Measurements from ENCODE around the gene MYCBPAP. TPM values are rescaled to one million over a fixed set of nuclear protein-coding genes. Genes with fewer than 3 reads are reported as not detected.
A peak's percentile ranks its signal among the peaks of the same experiment; 100 is the strongest.

MYCBPAP gene
- total and polyA plus RNA-seq, 12 donors: 0.17 to 1.6 (median 0.59) TPM

DNA sequence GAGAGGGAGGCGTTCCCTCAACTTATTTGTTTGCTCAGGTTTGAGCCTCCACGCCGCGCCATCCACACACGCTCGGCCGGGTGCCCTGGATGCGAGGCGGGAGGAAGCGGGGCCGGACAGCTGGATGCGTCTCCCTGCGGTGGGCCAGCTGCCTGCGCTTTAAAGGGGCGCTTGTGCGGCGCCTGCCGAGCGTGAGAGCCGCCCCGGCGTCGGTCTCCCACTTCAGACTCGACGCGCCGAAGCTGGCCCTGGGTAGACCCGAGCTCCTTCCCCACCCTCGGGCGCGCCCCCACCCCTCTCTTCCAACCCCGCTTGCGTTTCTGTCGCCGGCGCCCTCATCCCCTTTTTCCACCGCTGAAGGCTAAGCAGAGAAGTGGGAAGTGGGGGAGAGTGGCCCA is 39.0 kb upstream of the MYCBPAP start:
- intact Hi-C loops (cut with DNase I): loop anchor here in 1 of 10 donors (10.0 kb wide), 1 partner anchor 104 kb away; no protein-coding TSS in a partner anchor
- peaks cover 3 to 16% (median 13%) of the 10 kb centered on the region in 9 donors for H3K4me1 ChIP-seq
- ATAC-seq: peak in 2 of 8 donors; percentile 7 to 14
- H3K36me3 ChIP-seq: peaks cover 0 to 15% (median 0%) of the 10 kb centered on the region in 9 donors
- TF ChIP-seq, protein P1, sequence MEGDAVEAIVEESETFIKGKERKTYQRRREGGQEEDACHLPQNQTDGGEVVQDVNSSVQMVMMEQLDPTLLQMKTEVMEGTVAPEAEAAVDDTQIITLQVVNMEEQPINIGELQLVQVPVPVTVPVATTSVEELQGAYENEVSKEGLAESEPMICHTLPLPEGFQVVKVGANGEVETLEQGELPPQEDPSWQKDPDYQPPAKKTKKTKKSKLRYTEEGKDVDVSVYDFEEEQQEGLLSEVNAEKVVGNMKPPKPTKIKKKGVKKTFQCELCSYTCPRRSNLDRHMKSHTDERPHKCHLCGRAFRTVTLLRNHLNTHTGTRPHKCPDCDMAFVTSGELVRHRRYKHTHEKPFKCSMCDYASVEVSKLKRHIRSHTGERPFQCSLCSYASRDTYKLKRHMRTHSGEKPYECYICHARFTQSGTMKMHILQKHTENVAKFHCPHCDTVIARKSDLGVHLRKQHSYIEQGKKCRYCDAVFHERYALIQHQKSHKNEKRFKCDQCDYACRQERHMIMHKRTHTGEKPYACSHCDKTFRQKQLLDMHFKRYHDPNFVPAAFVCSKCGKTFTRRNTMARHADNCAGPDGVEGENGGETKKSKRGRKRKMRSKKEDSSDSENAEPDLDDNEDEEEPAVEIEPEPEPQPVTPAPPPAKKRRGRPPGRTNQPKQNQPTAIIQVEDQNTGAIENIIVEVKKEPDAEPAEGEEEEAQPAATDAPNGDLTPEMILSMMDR (IDR thresholded peaks at IDR 0.05): no peak
- H3K27me3 ChIP-seq: peaks cover 10 to 30% (median 24%) of the 10 kb centered on the region in 7 donors
- no peaks in the 10 kb centered on the region for H3K9me3 ChIP-seq
- no peak overlapping the region for H3K27ac ChIP-seq
- DNase-seq: no peak
- 5 to 10% methylated on average over 37 of the region's 37 CpGs for WGBS, 2 donors
- H3K4me3 ChIP-seq: peak overlapping the region in 9 of 10 donors; percentile 29 to 53 (median 39)

DNA sequence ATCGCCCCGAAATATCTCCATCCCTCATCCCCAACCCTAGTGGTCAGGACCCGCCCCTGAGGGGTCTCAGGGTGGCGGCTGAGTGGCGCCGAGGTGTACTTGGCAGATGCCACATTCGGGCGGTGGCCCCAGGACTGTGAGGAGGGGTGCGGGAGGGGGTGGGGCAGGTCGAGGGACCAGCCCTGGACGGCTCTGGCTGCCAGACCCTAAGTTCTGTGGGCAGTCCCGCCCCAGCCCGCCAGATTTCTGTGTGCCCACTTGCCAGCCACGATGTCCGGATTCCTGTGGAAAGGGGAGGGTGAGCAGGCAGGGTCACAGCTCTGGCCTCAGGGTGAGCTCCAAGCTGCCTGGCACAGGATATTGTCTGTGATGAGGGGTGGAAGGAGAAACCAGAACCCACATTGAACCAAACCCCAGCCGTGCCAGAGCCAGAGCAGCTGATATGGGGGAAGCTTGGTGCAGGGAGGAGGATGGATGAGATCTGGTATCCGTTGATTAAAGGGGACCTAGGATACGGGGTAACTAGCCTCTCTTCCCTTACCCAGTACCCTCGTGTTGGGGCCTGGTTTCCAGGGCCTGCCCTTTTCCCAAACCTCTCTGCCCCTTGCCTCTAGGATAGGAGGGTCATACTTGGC is 38.5 kb upstream of the MYCBPAP start:
- ATAC-seq: no peak
- no peaks in the 10 kb centered on the region for H3K9me3 ChIP-seq
- H3K27ac ChIP-seq: no peak overlapping the region

DNA sequence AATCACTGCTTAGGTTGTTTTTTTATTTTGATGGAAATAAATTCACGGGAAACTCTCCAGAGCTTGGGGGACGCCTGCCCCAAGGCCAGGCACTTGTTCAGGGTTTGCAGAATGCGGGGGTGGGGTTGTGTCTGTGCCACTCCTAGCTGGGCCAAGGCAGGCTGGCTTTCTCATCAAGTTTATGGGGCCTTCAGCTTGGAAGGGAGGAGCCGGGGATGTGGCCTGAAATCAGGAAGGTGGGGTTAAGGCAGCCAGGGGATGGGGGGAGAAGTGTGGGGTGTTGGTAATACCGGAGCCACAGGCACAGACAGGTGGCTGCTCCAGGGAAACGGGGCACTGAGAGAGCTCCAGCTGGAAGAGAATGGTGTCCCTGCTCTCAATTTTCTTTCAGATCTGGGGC is 37.8 kb upstream of the MYCBPAP start:
- DNase-seq (no peak), ATAC-seq (no peak)
- intact Hi-C loops (cut with DNase I): loop anchor here in 2 of 10 donors (10.0 kb wide), 2 partner anchors 106 to 224 kb away; no protein-coding TSS in a partner anchor
- Histone ChIP-seq H3K36me3 (peaks cover 0 to 15% (median 0%) of the 10 kb centered on the region in 9 donors), H3K4me1 (peaks cover 3 to 16% (median 13%) of the 10 kb centered on the region in 9 donors), H3K4me3 (no peak overlapping the region), H3K9me3 (no peaks in the 10 kb centered on the region), H3K27ac (no peak overlapping the region), H3K27me3 (peaks cover 10 to 30% (median 24%) of the 10 kb centered on the region in 7 donors)
- WGBS, 2 donors: 89% methylated on average over 6 of the region's 6 CpGs
- TF ChIP-seq, protein P1 (IDR thresholded peaks at IDR 0.05): no peak

More for the DNA sequence above, 38.5 kb upstream of the MYCBPAP start:
- H3K4me1 ChIP-seq: peaks cover 3 to 16% (median 13%) of the 10 kb centered on the region in 9 donors
- 71 to 79% methylated on average over 19 of the region's 19 CpGs for WGBS, 2 donors
- H3K36me3 ChIP-seq: peaks cover 0 to 15% (median 0%) of the 10 kb centered on the region in 9 donors
- TF ChIP-seq, protein P1 (IDR thresholded peaks at IDR 0.05): no peak
- DNase-seq: no peak
- H3K4me3 ChIP-seq: no peak overlapping the region
- H3K27me3 ChIP-seq: peaks cover 10 to 30% (median 24%) of the 10 kb centered on the region in 7 donors
- intact Hi-C loops (cut with DNase I): loop anchor here in 3 of 10 donors (10.0 kb wide), 2 partner anchors 105 to 225 kb away; no protein-coding TSS in a partner anchor

DNA sequence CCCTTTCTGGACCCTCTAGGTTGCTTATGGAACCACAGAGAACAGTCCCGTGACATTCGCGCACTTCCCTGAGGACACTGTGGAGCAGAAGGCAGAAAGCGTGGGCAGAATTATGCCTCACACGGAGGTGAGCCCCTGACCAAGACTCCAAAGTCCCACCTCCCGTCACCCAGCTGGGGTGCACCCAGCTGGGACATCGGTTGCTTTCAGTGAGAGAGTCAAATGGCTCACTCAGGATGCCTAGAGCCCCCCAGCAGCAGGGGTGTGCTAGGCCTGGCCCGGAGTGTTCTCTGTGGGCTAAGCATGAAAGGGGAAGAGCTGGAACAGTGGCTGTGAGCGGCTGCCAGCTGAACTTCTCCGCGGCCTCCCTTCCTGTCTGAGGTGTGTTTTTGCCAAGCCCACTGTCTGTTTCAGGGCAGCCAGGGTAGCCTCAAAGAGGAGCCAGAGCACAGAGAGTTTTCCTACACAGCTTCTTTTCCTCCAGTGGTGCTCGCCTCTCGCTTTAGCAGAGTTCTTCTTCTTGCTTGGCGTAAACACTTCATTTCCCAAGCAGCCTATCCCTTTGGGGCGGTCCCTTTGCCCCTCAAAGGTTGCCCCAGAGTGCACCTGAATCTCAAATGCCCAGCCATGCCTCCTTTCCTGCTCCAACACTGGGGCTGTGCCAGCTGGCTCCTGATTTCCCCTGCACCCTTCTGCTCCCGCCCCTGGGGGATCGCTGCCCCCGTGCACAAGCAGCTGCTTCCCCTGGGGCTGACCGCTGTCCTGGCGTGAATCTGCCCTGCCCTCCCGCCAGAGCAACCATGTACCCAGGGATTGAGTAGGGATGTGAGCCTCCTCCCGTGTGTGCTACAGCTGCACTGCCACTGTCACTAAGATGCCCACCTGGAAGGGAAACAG is 37.0 kb upstream of the MYCBPAP start:
- ATAC-seq: no peak
- Histone ChIP-seq H3K4me1 (peaks cover 3 to 16% (median 13%) of the 10 kb centered on the region in 9 donors), H3K27ac (no peak overlapping the region), H3K27me3 (peaks cover 10 to 30% (median 25%) of the 10 kb centered on the region in 7 donors), H3K36me3 (peaks cover 0 to 15% (median 0%) of the 10 kb centered on the region in 9 donors), H3K4me3 (no peak overlapping the region), H3K9me3 (no peaks in the 10 kb centered on the region)
- WGBS, 2 donors: 83 to 85% methylated on average over 22 of the region's 22 CpGs
- DNase-seq: no peak
- intact Hi-C loops (cut with DNase I): loop anchor here in 2 of 10 donors (10.0 kb wide), 2 partner anchors 106 to 224 kb away; no protein-coding TSS in a partner anchor
- TF ChIP-seq, protein P1 (IDR thresholded peaks at IDR 0.05): no peak
